Spleen (tissue), 11 donors: ENCODE measurements around the gene CNDP2. TPM values are rescaled to one million over a fixed set of nuclear protein-coding genes. Genes with fewer than 3 reads are reported as not detected.

Source experiments
- DNase-seq: peaks from one replicate; pipeline ENCODE4 v3.0.0-alpha.2; 2020
- H3K27ac ChIP-seq, 8 donors: fragments of 200-600 bp; sonication (generic) in 7 of 8; 1 replicate in 4 of 8; 2 replicates in 4 of 8; pipeline versions ENCODE4 v1.5.0 to v1.8.0; 2016 to 2021; ENCODE audit warnings: inconsistent platforms in 4 of 8, mild to moderate bottlenecking in 4 of 8, moderate library complexity in 1 of 8
- H3K27me3 ChIP-seq, 7 donors: fragments of 200-600 bp; sonication (generic) in 6 of 7; replicated peaks in 1 of 7; 1 replicate in 4 of 7; 2 replicates in 3 of 7; pipeline versions ENCODE4 v1.5.0 to v1.8.0; 2016 to 2021; ENCODE audit warnings: inconsistent platforms in 3 of 7, mild to moderate bottlenecking in 1 of 7
- H3K36me3 ChIP-seq, 6 donors: fragments of 200-600 bp; sonication (generic) in 5 of 6; 1 replicate in 4 of 6; 2 replicates in 2 of 6; pipeline versions ENCODE4 v1.5.0 to v1.8.0; 2016 to 2021; ENCODE audit warnings: inconsistent platforms in 2 of 6
- H3K4me1 ChIP-seq, 6 donors: fragments of 200-600 bp; sonication (generic) in 5 of 6; 1 replicate in 3 of 6; 2 replicates in 3 of 6; pipeline versions ENCODE4 v1.5.0 to v1.8.0; 2016 to 2021; ENCODE audit warnings: inconsistent platforms in 3 of 6
- H3K4me3 ChIP-seq, 8 donors: fragments of 200-600 bp; sonication (generic) in 7 of 8; 1 replicate in 4 of 8; 2 replicates in 4 of 8; pipeline versions ENCODE4 v1.5.0 to v1.8.0; 2016 to 2021; ENCODE audit warnings: inconsistent platforms in 4 of 8, mild to moderate bottlenecking in 4 of 8, moderate library complexity in 2 of 8
- H3K9me3 ChIP-seq, 8 donors: fragments of 200-600 bp; sonication (generic) in 7 of 8; 1 replicate in 4 of 8; 2 replicates in 4 of 8; pipeline versions ENCODE4 v1.5.0 to v1.8.0; 2016 to 2021; ENCODE audit warnings: inconsistent platforms in 4 of 8
- CTCF ChIP-seq, 11 experiments: fragments of 200-600 bp in 7 of 11; fragments of 450-650 bp in 4 of 11; sonication (generic) in 4 of 11; IDR thresholded peaks in 8 of 11; conservative IDR thresholded peaks in 3 of 11; 1 replicate in 7 of 11; 2 replicates in 4 of 11; pipeline versions ENCODE4 v1.4.0 to v1.8.0; 2016 to 2021; ENCODE audit warnings: antibody characterized with exemption in 11 of 11, inconsistent platforms in 4 of 11, mild to moderate bottlenecking in 1 of 11
- POLR2A ChIP-seq, 3 donors: fragments of 450-650 bp; IDR thresholded peaks; one replicate each; pipeline ENCODE4 v1.5.1; 2017; ENCODE audit warnings: antibody characterized with exemption in 3 of 3, mild to moderate bottlenecking in 1 of 3
- POLR2AphosphoS5 ChIP-seq, 3 donors: sonication (generic); formaldehyde crosslinking; IDR thresholded peaks; one replicate each; pipeline ENCODE4 v1.5.1; 2017; ENCODE audit warnings: antibody characterized with exemption in 3 of 3
- WGBS, 5 donors: extraction: QIAGEN DNeasy Blood & Tissue Kit in 3 of 5; methylation state at CpG; one replicate each; pipeline versions ENCODE4 v1.1.5 to v1.1.7; 2013 to 2018; 5-methylcytosine and 5-hydroxymethylcytosine counted together
- intact Hi-C: fragments of 100-400 bp; cut with DNase I; formaldehyde crosslinking; loops from one replicate; pipeline ENCODE4 v1.15.0; 2023; ENCODE audit warnings: low total_unique reads
- polyA plus RNA-seq, 3 donors: library from polyadenylated mRNA; stranded (reverse); fragments of 200-250 nt; gene quantifications; one replicate each; pipeline ENCODE4 v1.2.1, GENCODE V29; 2013
- total RNA-seq, 7 donors: library from RNA; depleted of rRNA in 3 of 7; stranded (reverse); fragments of >200 nt in 3 of 7; fragmentation: NEBNext Ultra II Directional in 4 of 7; extraction: Animal tissue kit (Norgen Biotek cat#: 25700) in 4 of 7; gene quantifications; one replicate each; pipeline versions ENCODE4 v1.1.0 to v1.2.1, GENCODE V29; 2016 to 2021
- donor health status: healthy with polysubstance abuse.
- donor health status: DM: no; HTN: no; CAD: no; lungs with moderate emphysema.
- donor health status: DM: no; HTN: no; CAD: no.
- donor health status: Bipolar disorder and iron deficiency.
- donor health status: healthy.
- donor health status: DM: no; HTN: no; CAD: no.
- donor health status: DM: yes; HTN: yes; CAD: no.

Gene CNDP2
- total and polyA plus RNA-seq, 10 donors, result 102 to 310 (median 271) TPM

- Histone ChIP-seq H3K36me3 (no peaks in the 10 kb centered on the region), H3K27me3 (no peaks in the 10 kb centered on the region), H3K4me1 (peaks cover 0 to 7% (median 2%) of the 10 kb centered on the region in 6 donors), H3K9me3 (peaks cover 0 to 7% (median 2%) of the 10 kb centered on the region in 8 donors), H3K27ac (no peak overlapping the region), H3K4me3 (no peak overlapping the region)
- 44 to 54% (median 48%) methylated on average over 7 of the region's 7 CpGs for WGBS, 5 donors
- no peak for DNase-seq
- intact Hi-C loops, result loop anchor here (5.0 to 10.0 kb wide), 2 partner anchors 65 to 137 kb away; no protein-coding TSS in a partner anchor
- TF ChIP-seq POLR2A (IDR thresholded peaks at IDR 0.05), result no peak
- TF ChIP-seq POLR2AphosphoS5 (IDR thresholded peaks at IDR 0.05), result no peak
- no peak for TF ChIP-seq CTCF (IDR thresholded peaks at IDR 0.05 in 8 of 11, conservative IDR thresholded peaks at IDR 0.05 in 3 of 11)
These were observed 6.5 kb upstream of the CNDP2 start for GRCh38 chr18:74489676-74490075.

DNA sequence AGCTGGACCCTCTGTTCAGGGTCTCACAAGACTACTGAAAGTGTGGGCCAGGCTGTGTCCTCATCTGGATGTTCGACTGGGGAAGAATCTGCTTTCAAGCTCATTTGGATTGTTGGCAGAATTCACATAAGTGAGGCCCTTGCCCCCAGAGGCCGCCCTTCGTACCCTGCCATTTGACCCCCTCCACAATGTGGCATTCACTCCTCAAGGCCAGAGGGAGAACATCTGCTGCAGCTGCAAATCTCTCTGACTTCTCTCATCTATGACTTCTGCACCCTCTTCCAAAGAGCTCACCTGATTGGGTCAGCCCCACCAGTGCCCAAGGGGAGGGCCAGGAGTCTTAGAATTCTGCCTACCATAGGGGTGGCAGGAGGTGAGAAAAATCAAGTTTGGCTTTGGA is 3.9 kb upstream of the CNDP2 start:
- peaks cover 4 to 18% (median 13%) of the 10 kb centered on the region in 6 donors for H3K4me1 ChIP-seq
- 90 to 100% (median 92%) methylated on average over 3 of the region's 3 CpGs for WGBS, 5 donors
- no peak for DNase-seq
- no peak overlapping the region for H3K27ac ChIP-seq
- TF ChIP-seq POLR2AphosphoS5 (IDR thresholded peaks at IDR 0.05) (no peak), CTCF (IDR thresholded peaks at IDR 0.05 in 8 of 11, conservative IDR thresholded peaks at IDR 0.05 in 3 of 11) (no peak), POLR2A (IDR thresholded peaks at IDR 0.05) (no peak)
- no peaks in the 10 kb centered on the region for H3K27me3 ChIP-seq
- no peak overlapping the region for H3K4me3 ChIP-seq
- peaks cover 0 to 7% (median 2%) of the 10 kb centered on the region in 8 donors for H3K9me3 ChIP-seq
- no peaks in the 10 kb centered on the region for H3K36me3 ChIP-seq
- intact Hi-C loops, result loop anchor here (5.0 to 10.0 kb wide), 2 partner anchors 63 to 140 kb away; no protein-coding TSS in a partner anchor

DNA sequence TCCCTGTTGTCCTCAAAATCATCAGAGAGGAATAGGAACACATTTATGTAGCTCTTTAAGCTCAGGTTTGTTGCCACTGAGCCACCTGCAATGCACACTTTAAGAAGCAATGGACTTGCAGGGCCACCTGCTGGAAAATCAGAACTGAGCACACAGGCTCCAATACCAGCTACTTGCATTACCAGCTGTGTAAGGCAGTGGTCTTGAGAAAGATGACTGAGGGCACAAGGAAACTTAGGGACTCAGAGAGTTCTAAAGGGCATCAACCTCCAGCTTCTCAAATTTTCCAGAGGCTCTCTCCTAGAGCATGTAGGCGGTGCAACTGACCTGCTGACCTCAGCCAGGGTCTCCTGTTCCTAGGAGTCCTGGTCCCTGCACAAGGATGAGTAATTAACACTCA is 2.5 kb upstream of the CNDP2 start:
- Histone ChIP-seq H3K4me1 (peaks cover 18 to 32% (median 28%) of the 10 kb centered on the region in 6 donors), H3K4me3 (no peak overlapping the region), H3K27ac (peak overlapping the region in 1 of 8 donors; percentile 48), H3K9me3 (peaks cover 0 to 7% (median 2%) of the 10 kb centered on the region in 8 donors), H3K36me3 (no peaks in the 10 kb centered on the region), H3K27me3 (no peaks in the 10 kb centered on the region)
- no peak for DNase-seq
- 50 to 92% (median 67%) methylated on average over 1 of the region's 1 CpG for WGBS, 5 donors
- TF ChIP-seq CTCF (IDR thresholded peaks at IDR 0.05 in 8 of 11, conservative IDR thresholded peaks at IDR 0.05 in 3 of 11) (peak in 10 of 11 experiments; percentile 45 to 72 (median 60)), POLR2AphosphoS5 (IDR thresholded peaks at IDR 0.05) (no peak)
- intact Hi-C loops, result loop anchor here (5.0 to 10.0 kb wide), 2 partner anchors 61 to 141 kb away; no protein-coding TSS in a partner anchor

GRCh38 chr18:74494514-74494913 is 1.6 kb upstream of the CNDP2 start:
- H3K27ac ChIP-seq, result peak overlapping the region in 1 of 8 donors; percentile 48
- no peaks in the 10 kb centered on the region for H3K36me3 ChIP-seq
- H3K4me1 ChIP-seq, result peaks cover 21 to 40% (median 34%) of the 10 kb centered on the region in 6 donors
- no peaks in the 10 kb centered on the region for H3K27me3 ChIP-seq
- DNase-seq, result no peak
- peaks cover 0 to 7% (median 2%) of the 10 kb centered on the region in 8 donors for H3K9me3 ChIP-seq
- intact Hi-C loops, result loop anchor here (5.0 to 10.0 kb wide), 2 partner anchors 60 to 142 kb away; no protein-coding TSS in a partner anchor
- TF ChIP-seq POLR2AphosphoS5 (IDR thresholded peaks at IDR 0.05) (no peak), POLR2A (IDR thresholded peaks at IDR 0.05) (no peak), CTCF (IDR thresholded peaks at IDR 0.05 in 8 of 11, conservative IDR thresholded peaks at IDR 0.05 in 3 of 11) (no peak)
- 69 to 89% (median 83%) methylated on average over 1 of the region's 1 CpG for WGBS, 5 donors
- H3K4me3 ChIP-seq, result no peak overlapping the region
